GM13976 (cell line): ENCODE measurements around the gene ZNF581.

ENCODE experiments used
- DNase-seq: peaks from one replicate; pipeline ENCODE4 v3.0.0; 2012; ENCODE audit warnings: low spot score
- CTCF ChIP-seq: IDR thresholded peaks from 2 replicates; pipeline ENCODE4 v1.5.1; 2012; ENCODE audit warnings: borderline replicate concordance, mild to moderate bottlenecking; ENCODE audit not compliant: insufficient read depth; ENCODE audit errors: extremely low read depth, missing control alignments, control extremely low read depth
- in situ Hi-C: fragments of 300-500 bp; cut with MboI; formaldehyde crosslinking; loops from one replicate; pipeline ENCODE4 v1.12.0; 2022; ENCODE audit warnings: low sequenced_read_pairs, mixed read lengths, inconsistent platforms; ENCODE audit not compliant: unreplicated experiment

Gene ZNF581

GRCh38 chr19:55686311-55687050, 43.0 kb downstream of the ZNF581 start:
- no peak for TF ChIP-seq CTCF
- in situ Hi-C loops = no loop called here
- no peak for DNase-seq

GRCh38 chr19:55687281-55688201, 44.1 kb downstream of the ZNF581 start:
- in situ Hi-C loops = no loop called here
- DNase-seq = no peak
- no peak for TF ChIP-seq CTCF

- in situ Hi-C loops = no loop called here
- no peak for TF ChIP-seq CTCF
- no peak for DNase-seq
Observed at GRCh38 chr19:55688422-55689218, 45.2 kb downstream of the ZNF581 start.

GRCh38 chr19:55689411-55690108, 46.1 kb downstream of the ZNF581 start:
- in situ Hi-C loops = no loop called here
- DNase-seq = no peak
- TF ChIP-seq CTCF = no peak

- DNase-seq = no peak
- TF ChIP-seq CTCF = no peak
- in situ Hi-C loops = no loop called here
Observed at GRCh38 chr19:55690109-55690768, 46.8 kb downstream of the ZNF581 start.
